Epidermal melanocyte (primary cell): ENCODE results near the gene ACTN1.
"Not testable (repeated sequence)": the region's sequence is repeated elsewhere in the genome, so short reads cannot be mapped to it uniquely, and the experiment has no call there.

ENCODE experiments used
- DNase-seq: peaks from one replicate; pipeline ENCODE4 v3.0.0; 2011; ENCODE audit warnings: low spot score; ENCODE audit not compliant: insufficient read length

The ACTN1 gene

DNA sequence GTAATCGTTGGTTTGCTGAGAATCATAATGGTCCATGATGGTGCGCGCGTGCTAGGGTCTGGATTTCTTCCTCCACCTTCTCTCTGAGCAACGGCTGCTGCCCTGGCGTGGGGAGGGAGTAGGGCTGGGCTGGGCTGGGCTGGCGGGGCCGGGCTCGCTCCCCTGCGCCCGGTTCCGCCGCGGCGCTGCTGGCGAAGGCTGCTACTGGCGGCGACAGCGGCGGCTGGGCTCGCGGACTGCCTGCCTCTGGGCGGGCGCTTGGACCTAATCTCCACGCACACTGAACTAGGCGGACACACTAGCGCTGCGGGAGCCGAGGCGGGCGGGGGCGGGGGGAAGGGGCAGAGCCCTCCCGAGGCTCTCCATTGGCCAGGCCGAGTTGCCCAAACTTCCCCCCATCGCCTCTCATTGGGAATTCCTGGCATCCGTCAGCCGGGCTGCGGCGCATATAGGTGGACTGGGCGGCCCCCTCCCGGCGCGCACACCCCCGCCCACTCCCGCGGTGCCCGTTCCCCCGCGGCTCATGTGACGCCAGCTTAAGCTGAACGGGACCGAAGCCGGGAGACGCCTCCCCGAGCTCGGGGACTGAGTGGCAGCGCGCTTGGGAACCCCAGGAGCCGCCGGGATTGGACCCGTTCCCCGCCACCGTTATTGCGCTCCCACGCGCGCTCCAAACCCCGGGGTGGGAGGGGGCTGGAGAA, at the start of gene ACTN1:
TSS of gene ACTN1 (minus strand) at position 282 of the 701 bp plus-strand sequence. CDS start at position 36, 246 bp downstream.
- peak; percentile 93 for DNase-seq

DNA sequence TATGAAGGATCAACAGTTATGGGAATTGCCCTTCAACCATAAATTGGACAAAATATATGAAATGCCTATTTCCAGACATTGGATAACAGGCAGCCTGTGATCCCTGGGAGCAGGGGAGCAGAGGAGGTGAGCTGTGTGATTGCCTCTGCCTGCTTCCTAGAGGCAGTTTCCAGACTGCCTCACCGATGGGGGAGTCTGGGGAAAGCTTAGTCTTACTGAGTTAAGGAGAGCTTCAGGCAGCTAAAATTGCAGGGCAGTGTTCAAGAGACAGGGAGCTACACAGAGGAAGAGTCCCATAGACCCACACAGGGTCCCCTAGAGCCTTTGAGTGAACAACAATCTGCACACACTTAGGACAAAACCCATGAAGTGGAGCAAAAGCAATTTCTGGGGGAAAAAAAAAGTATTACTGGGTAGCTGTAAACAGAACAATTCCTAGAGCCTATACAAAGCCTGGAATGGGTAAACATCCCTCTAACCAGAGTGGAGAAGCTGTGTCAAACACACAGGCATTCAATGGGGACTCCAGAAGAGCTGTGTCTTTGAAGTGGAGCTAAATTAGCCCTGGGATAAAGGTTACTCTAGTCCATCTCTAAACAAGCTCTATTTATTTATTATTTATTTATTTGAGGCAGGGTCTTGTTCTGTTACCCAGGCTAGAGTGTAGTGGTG, 48.3 kb upstream of the ACTN1 start:
- no peak for DNase-seq

DNA sequence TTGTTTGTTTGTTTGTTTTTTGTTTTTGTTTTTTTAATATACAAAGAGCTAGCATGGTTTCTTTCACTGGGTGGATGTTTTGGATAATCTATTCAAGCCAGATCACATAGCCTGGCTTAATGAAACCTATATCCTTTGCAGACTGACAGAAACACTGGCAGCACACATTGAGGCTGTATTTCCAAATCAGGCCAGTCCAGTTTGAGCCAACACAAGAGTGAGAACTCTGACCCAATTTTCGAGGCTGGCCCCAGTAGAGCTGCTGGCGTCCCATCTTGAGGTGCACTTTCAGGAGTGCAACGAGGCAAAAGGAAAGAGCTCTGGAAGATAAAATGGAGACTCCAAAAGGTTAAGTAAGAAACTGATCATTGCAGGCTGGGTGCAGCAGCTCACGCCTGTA, 43.9 kb upstream of the ACTN1 start:
- DNase-seq: no peak

DNA sequence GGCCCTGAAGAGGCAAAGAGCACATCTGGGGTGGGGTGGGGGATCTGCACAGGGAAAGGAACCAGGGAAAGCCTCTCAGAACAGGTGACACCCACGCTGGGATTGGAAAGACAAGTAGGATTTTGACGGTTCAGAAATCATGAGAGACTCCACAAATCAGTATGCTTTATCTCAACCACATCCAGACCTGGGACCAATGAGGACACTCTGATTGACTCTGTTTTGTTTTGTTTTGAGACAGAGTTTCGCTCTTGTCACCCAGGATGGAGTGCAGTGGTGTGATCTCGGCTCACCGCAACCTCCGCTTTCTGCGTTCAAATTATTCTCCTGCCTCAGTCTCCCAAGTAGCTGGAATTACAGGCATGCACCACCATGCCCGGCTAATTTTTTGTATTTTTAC, 43.0 kb upstream of the ACTN1 start:
- not testable (repeated sequence) for DNase-seq

DNA sequence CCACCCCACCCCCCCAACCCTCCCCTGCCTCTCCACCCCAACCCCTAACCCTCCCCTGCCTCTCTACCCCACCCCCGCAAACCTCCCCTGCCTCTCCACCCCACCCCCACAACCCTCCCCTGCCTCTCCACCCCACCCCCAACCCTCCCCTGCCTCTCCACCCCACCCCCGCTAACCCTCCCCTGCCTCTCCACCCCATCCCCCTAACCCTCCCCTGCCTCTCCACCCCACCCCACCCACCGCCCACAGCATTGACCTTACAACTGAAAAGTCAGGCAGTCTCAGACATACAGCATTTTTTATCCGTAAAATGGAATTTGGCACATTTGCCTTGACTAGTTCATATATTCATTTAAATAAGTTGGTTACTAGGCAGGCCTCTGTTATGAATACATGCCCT, 38.6 kb upstream of the ACTN1 start:
- no peak for DNase-seq

DNA sequence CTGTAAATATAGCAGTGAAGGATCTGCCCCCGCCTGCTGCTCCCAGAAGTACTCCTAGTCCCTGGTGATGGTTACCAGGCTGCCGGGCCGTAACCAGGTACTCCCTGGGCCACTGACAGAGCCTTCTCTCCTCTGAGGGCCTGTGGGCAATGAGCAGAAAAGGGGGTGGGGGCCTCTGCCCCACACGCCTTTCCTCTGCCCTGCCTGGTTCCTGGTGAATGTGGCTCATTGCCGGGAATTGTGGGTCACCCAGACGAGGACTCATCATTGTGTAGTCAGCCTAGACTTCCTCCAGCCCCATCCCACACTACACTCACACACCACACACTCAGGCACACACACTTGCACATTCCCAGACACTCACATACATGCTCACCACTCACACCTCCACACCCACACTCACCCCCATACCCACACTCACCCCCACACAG, 35.7 kb upstream of the ACTN1 start:
- no peak for DNase-seq

DNA sequence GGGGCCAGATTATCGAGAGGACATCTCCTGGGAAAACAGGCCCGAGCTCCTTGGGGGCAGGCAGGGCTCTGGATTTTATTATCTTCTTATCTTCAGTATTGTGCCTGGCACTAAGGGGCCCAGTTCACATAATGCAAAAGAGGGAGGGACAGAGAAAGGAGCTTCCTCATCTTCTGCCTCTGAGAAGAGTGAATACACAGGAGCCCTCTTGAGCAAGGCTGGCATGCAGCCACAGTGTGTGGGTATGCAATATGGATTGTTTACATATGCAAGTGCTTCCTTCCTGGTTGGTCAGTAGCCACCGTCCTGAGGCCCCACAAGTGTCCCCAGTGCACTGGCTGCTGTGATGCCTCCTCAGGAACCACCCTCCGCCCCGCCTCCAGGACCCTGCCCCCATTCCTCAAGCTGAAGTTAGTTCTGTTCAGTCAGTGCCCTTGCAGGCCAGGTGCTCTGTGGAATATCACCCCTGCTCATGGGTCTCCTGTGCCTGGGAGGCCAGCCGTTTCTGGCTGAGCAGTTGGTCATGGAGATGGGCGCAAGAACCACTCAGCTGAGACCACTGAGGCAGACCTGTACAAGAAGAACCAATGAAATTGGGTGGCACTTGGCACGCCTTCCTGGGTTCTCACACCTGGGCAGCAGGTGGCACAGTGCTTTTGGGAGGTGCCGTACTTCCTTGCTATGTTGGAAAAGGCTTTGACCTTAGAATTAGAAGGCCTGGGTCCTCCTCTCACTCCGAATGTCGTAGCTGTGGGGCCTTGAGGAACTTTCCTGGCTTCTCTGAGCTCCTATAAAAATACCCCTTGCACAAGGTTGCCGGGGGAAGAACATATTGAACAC, 35.1 kb upstream of the ACTN1 start:
- DNase-seq: no peak

DNA sequence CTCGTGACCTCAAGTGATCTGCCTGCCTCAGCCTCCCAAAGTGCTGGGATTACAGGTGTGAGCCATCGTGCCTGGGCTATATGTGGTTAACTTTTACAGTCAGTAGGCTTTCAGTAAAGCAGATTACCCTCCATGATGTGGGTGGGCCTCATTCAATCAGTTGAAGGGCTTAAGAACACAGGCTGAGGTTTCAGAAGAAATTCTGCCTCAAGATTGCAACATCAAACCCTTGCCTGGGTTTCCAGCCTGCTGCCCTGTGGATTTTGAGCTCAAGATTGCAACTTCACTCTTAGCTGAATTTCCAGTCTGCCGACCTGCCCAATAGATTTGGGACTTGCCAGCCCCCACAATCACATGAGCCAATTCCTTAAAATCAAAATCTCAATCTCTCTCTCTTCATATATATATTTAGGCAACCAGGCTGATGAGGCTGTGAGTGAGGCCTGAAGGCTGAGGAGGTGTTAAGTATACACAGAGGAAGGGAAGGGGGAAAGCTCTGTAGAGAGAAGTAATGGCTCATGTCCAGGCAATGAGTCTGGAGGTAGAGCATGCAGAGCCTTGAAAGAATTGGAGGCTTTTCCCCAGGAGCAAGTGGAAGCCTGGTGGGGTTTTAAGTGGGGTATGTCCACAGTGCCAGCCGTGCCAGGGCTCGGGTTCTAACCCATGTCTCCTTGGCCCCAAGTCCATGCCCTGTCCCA, 33.3 kb upstream of the ACTN1 start:
- no peak for DNase-seq

DNA sequence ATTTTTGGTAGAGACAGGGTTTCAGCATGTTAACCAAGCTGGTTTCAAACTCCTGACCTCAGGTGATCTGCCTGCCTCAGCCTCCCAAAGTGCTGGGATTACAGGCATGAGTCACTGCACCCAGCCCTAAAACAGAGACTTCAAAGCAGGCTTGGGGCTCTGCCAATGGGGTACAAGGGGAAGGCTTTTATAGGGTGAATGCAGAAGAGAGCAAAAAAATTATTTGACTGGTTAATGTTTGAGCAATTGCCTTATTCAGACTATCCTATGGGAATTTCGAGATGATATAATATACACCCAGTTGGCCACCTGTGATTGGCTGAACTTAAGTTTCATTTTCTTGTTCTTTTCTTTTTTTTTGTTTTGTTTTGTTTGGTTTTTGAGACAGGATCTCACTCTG, 31.5 kb upstream of the ACTN1 start:
- no peak for DNase-seq

DNA sequence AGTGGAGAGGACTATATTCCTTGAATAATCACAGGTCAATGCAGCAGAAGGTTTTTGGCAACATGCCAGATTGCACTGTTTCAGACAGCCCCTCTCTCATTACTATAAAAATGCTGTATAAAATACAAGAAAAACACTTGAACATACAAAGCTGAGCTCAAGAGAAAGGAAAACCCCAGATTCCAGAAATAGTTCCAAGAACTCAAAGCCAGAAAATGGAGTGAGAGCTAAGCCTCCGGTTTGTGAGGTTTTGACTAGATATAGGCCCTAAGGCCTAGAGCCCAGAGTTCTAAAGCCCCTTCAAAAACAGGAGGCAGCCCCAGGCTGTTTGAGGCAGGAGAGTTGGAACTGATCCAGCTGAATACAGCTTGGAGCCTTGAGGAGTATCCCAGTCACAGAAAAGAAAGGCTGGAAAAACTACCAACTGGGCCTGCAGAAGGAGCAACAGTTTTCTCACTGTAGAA, 29.4 kb upstream of the ACTN1 start:
- peak; percentile 22 for DNase-seq

DNA sequence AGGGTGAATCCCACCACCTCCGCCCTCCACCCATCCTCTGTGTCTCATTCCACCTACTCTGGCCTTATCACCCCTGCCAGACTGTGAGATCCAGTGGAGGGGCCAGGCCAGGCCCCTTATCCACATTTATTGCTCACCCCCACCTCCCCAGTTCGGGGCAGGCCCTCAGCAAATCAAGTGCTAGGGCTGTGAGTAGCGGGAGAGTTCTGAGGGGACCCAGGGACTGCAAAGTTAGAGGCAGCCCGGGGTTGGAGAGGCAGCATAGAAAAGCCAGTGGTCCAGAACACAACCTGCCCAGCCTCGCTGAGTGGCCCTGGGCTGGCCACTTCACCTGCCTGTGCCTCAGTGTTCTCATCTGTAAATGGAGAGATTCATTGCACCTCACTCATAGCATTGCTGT, 27.2 kb upstream of the ACTN1 start:
- no peak for DNase-seq

DNA sequence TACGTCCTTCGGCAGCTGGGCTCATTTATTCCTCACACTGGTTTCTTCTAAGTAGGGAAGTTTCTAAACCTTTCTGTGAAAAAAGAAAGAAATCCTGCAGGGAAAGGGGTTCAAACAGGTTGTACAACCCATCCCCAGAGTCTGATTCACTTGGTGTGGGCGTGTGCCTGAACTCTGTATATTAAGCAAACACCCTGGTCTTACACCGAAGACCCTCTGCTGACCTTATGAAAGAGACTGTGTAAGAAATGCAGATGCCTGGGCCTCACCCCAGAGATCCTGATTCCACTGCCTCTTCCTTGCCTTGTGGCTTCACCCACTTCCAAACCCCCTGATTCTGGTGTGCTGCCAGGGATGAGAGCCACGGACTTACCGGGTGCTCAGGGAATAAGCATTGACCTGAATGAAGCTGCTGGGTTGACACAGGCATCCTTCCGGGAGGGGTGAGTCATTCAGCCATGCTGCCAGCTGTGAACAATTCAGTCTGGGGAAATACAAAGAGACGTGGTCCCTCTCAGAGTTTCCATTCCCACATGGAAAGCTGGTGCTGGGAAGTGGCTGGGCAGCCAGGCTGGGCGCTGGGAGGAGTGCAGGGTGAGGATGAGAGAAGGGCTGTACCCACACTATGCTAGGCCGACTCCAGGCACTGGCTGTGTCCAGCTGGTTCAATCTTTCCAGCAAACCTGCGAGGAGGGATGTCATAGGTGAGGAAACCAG, 26.5 kb upstream of the ACTN1 start:
- DNase-seq: peak; percentile 83

DNA sequence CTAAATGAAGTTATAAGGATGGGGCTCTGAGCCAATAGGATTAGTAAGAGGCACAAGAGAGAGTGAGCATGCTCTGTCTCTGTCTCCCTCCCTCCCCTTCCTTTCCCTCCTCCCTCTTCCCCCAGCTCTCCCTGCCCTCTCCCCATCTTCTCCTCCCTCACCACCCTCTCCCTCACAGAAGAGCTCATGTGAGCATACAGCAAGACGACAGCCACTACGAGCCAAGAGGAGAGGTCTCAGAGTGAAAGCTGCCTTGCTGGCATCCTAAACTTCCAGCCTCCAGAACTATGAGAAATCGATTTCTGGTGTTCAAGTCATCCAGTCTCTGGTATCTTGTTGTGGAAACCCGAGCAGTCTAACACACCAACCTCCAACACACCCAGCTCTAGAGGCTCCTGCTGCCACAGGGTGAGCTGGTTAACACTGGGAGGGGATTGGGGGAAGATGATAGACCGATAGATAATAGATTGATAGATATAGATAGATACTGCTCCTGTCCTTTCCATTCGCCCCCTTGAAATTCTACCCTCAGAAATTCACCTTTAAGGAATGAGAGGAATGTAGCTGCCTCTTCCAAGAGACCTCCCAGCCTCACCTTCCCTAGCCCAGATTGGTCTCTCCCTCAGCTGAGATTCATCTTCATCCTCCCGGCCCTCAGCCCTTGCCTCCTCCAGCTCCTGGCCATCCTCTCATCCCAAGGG, 25.8 kb upstream of the ACTN1 start:
- no peak for DNase-seq

DNA sequence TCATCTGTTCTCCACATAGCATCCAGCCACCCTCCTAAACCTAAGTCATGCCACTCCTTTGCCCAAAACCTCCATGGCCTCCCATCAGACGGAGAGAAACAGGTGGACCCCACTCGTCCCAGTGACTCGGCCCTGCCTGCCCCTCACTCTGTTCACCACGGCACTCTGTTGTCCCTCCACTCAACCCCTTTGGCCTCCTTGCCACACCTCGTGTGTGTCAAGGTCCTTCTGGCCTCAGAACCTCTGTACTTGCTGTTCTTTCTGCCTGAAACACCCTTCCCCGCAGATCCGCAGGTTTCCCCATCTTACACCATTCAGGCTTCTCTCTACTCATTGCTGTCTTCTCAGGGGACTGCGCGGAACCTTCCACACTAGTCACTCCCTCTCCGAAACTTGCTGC, 24.5 kb upstream of the ACTN1 start:
- DNase-seq: no peak

DNA sequence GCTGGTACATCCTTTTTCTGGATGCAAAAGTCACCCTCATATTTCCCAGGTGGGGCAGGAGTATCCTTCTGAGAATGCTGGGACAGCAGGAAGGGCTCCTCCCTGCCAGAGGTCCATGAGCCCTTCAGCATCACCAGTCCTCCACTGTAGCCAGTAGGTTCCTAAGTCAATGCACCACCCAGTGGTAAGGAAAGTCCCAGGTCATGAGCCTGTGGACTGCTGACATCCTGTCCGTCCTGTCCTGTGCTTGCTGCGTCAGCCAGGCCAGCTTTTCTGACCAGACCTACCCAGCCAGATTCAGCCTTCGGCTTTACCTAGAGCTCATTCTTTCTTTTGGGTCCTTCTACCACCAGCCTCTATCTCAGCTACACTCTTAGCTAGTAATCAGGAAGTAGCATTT, 23.0 kb upstream of the ACTN1 start:
- DNase-seq: no peak

DNA sequence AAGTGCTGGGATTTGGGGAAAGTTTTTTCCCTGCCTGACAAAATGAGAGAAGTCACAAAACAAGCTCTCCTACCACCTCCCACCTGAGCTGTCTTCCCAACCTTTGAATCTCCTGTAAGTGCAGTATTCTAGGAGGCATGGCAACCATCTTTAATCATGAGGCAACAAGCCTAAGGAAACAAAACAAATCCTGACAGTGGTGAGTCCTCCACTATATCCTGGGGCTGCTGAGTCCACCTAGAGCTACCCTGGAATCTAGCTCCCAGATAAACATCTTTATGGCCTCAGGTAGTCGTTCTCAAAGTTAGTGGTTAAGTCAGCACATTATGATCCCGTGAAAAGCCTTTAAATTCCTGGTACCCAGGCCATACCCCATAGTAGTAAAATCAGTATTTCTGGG, 22.3 kb upstream of the ACTN1 start:
- DNase-seq: no peak

DNA sequence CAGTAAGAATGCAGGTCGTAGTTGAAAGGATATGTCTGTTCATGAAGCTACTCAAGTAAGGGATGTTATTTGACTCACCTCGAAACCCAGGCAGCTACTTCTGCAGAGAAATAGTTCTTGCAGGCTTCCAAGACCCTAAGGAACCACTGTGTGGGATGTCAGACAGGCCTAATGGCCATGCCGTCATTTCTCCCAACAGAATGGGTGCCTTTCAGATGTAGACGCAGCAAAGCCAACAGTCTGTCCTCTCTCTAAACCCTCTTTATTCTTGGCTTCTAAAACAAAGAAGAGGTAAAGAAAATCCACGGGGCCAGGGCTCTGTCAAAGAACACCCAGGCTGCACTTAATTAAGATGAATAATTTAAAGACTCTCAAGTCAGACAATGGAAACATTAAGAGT, 19.0 kb upstream of the ACTN1 start:
- no peak for DNase-seq

DNA sequence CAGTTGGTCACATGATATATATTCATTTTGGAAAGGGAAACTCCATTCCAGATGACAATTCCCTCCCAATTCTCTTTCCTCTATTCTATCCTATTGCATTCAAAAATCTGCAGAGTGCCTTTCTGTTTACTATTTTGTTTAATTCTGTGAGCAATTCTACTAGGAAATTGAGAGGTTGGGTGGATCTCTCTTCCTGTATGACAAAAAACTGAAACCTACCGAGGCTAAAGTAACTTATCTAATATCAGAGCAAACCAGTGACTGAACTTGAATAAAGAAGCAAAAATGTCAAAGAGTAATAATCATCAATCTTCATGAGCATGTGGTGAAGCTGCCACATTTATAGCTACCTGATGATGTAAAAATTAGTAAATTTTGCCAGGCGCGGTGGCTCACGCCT, 16.6 kb upstream of the ACTN1 start:
- no peak for DNase-seq

DNA sequence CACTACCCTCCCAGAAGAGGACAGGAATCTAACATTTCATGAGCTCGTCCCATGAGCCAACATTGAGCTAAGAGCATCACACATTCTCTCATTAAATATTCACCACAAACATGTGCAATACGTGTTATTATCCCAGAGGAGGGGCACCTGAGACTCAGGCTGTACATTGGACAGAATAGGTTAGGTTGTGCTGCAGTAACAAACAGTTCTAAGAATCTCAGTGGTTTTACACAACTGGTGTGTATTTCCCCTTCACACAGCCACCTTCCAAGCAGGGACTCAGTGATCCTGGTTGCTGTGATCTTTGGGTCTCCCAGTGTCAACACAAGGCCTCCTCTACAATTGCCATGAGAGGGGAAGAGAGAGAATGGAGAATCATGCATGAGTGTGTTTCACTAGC, 15.0 kb upstream of the ACTN1 start:
- no peak for DNase-seq

DNA sequence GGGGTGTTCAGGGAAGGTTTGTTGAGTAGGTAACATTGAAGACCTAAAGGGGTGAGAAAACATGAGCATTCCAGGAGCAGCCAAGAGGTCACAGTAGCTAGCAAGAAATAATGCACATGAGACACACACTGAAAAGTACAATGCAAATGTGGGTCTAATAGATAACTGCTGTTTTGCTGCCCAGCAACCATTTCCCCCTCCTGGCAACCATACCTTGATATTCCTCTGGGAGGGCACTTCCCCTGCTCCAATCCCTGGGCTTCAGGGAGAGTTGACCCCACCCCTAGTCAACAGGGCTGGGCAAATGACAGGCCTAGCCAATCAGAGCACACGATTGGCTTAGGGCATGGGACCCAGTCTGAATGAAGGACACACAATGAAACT, 8.5 kb upstream of the ACTN1 start:
- no peak for DNase-seq
